ENCODE data around the gene TOE1. TPM values are rescaled to one million over a fixed set of nuclear protein-coding genes. Genes with fewer than 3 reads are reported as not detected.
"Not testable (repeated sequence)": the region's sequence is repeated elsewhere in the genome, so short reads cannot be mapped to it uniquely, and the experiment has no call there.

Gene TOE1
- polyA plus RNA-seq: 10 to 100 TPM in 2 of 3 donors, 1 to 10 TPM in 1; 9.4 to 13.3 (median 10.4) TPM

DNA sequence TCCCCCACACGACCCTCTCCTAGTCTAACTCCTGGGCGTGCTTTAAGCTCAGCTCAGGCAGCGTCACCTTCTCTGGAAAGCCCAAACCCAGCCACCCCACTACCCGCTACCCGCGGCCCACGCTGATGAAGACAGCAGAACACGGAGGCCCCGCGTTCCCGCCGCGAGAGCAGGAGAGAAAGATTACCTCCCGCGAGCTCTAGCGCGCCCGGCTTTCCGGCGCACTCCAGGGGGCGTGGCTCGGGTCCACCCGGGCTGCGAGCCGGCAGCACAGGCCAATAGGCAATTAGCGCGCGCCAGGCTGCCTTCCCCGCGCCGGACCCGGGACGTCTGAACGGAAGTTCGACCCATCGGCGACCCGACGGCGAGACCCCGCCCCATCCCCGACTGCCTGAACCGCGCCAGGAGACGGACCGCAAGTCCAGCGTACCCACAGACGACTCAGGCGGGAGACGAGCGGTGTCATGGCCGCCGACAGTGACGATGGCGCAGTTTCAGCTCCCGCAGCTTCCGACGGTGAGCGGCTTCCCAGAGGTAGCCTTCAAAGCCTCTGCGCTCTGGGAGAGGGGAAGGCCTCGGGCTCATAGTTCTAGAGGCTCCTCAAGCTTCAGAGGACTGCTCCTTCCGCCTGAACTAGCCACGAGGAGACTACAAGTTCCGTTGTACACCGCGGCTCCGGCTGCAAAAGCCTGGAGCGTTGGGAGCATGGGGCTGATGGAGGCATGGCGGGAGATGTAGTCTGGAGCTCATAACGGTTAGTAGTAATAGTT lies at the start of gene TOE1, which contains the start of gene MUTYH:
TSS of gene TOE1 (plus strand) at position 382 of the 770 bp plus-strand sequence. CDS start at position 465, 83 bp downstream.
TSS of gene MUTYH (minus strand) at position 652 of the 770 bp plus-strand sequence. CDS start 5,935 bp downstream, outside the sequence.
- H3K27ac Mint-ChIP-seq: peak within 1 kb of the TSS; percentile 93 to 99 (median 98)
- no peaks in the 10 kb centered on the region for H3K9me3 Mint-ChIP-seq
- peaks cover 0 to 12% (median 0%) of the 10 kb centered on the region in 3 donors for H3K36me3 Mint-ChIP-seq
- H3K4me3 Mint-ChIP-seq: peak within 1 kb of the TSS; percentile 97 to 99 (median 98)
- DNase-seq: peak; percentile 87 to 89 (median 88)
- peaks cover 47 to 59% of the 10 kb centered on the region in 2 donors for H3K4me1 Mint-ChIP-seq
- H3K27me3 Mint-ChIP-seq (ENCODE audit: low read depth in 3 of 3): peaks cover 2 to 6% (median 6%) of the 10 kb centered on the region in 3 donors

DNA sequence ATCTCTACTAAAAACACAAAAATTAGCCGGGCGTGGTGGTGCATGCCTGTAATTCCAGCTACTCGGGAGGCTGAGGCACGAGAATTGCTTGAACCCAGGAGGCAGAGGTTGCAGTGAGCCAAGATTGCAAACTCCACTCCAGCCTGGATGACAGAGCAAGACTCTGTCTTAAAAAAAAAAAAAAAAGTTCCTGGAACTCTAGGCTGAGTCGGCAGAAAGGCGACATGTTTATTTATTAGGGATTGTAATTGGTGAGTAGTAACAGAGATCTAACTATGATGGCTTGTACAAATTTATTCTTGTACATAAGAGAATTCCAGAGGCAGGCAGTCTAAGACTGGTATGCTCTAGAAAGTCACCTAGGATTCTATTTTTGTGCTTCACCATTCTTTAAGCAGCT lies 49.0 kb upstream of the TOE1 start:
- not testable (repeated sequence) for H3K27ac Mint-ChIP-seq; H3K4me3 Mint-ChIP-seq; H3K9me3 Mint-ChIP-seq; DNase-seq; H3K4me1 Mint-ChIP-seq; H3K36me3 Mint-ChIP-seq; H3K27me3 Mint-ChIP-seq (ENCODE audit: low read depth in 3 of 3)

DNA sequence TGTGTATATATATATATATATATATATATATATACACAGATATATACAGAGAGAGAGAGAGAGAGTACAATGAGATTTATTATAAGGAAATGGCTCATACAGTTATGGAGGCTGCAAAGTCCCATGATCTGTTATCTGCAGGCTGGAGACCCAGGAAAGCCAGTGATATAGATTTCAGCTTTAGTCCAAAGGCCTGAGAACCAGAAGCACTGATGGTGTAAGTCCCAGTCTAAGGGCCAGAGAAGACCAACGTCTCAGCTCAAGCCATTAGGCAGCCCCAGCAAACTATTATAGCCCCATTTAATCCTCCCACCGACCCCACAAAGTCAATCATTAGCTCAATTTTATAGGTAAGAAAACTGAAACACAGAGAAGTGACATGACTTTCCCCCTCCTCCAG lies 48.3 kb upstream of the TOE1 start:
- no peak for DNase-seq
- peaks cover 0 to 6% (median 5%) of the 10 kb centered on the region in 3 donors for H3K27me3 Mint-ChIP-seq (ENCODE audit: low read depth in 3 of 3)
- H3K4me1 Mint-ChIP-seq: no peaks in the 10 kb centered on the region
- no peaks in the 10 kb centered on the region for H3K9me3 Mint-ChIP-seq
- no peaks in the 10 kb centered on the region for H3K36me3 Mint-ChIP-seq
- H3K4me3 Mint-ChIP-seq: no peak overlapping the region
- no peak overlapping the region for H3K27ac Mint-ChIP-seq

DNA sequence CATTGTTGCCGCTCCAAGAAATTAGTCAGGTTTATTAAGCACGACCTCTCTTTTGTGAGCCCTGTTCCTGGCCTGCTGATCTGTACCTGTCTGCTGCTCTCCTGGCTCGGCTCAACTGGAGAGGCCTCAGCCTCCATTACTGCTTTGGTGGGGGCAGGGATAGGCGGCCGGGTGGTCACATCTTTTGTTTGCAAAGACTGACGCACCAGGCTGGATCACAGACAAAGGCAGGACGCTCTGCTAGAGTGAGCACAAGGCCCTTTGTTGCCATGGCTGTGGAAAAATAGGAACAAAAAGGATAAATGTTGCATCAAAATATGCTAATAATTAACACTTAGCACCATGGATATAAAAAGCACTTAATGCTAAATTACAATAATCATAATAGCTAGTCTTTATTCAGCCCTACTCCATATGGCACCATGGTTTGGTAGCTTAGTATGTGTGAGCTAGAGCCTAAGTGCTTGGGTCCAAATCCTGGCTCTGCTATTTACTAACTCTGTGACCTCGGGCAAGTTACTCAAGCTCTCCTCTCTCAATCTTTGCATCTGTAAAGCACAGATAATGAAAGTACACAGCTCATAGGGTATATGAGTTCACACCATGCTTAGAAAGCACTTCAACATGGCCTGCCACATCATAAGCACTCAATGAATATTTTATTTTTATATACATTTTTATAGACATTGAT lies 42.2 kb upstream of the TOE1 start:
- Mint-ChIP-seq H3K27me3 (ENCODE audit: low read depth in 3 of 3) (peaks cover 0 to 6% (median 0%) of the 10 kb centered on the region in 3 donors), H3K9me3 (no peaks in the 10 kb centered on the region), H3K27ac (no peak overlapping the region), H3K36me3 (no peaks in the 10 kb centered on the region), H3K4me1 (peaks cover 0 to 11% of the 10 kb centered on the region in 2 donors), H3K4me3 (no peak overlapping the region)
- DNase-seq: no peak

DNA sequence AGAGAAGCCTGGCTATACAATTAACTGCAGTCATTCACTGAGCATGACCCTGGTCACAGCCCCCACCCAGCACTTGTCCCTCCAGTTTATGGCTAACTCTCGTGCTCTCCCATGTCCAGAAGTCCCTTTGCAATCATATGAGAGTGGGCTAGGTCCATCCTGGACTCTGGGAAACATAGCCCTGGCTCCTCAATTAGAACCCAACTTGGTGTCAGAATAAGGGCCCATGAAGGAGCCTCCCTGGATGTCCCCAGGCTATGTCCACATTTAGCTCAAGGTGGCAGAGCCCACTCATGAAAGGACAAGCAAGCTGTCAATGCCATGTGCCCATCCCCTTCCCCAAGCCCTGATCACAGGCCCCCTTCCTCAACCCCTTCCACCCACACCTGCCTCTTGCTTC lies 40.7 kb upstream of the TOE1 start:
- no peak overlapping the region for H3K4me3 Mint-ChIP-seq
- H3K9me3 Mint-ChIP-seq: no peaks in the 10 kb centered on the region
- no peaks in the 10 kb centered on the region for H3K36me3 Mint-ChIP-seq
- peaks cover 0 to 4% (median 0%) of the 10 kb centered on the region in 3 donors for H3K27me3 Mint-ChIP-seq (ENCODE audit: low read depth in 3 of 3)
- H3K4me1 Mint-ChIP-seq: peaks cover 6 to 15% of the 10 kb centered on the region in 2 donors
- DNase-seq: no peak
- H3K27ac Mint-ChIP-seq: no peak overlapping the region

DNA sequence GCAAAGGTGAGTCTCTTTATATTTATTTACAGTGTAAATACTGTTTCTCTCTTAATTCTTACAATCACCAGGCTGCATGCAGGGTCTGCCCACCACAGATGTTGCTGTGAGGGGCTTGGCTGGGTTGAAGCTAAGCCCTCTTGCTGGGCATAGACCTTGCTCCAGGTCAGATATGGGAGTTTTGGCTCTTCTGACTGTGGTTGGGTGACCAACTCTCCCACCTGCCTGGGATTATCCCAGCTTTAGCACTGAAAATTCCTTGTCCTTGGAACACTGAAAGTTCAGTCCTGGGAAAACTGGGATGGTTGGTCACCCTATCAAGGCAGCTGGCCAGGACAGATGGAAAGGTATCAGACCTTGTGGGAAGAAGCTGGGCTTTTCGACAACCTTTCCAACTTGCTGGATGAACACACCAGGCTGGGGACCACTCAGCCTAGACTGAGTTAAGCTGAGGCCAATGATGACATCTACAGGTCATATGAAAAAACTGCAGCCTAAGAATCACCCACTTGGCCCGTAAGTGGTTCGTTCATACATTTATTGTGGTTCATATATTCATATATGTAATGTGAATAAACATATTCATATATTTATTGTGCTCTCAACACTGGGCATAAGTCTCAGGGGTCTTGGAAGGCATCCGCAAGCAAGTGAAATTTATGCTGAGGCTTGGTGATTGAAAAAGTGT lies 39.8 kb upstream of the TOE1 start:
- Mint-ChIP-seq H3K36me3 (no peaks in the 10 kb centered on the region), H3K27ac (peak overlapping the region in 1 of 6 donors; percentile 18), H3K4me3 (peak overlapping the region in 1 of 5 donors; percentile 31), H3K9me3 (no peaks in the 10 kb centered on the region), H3K27me3 (ENCODE audit: low read depth in 3 of 3) (peaks cover 0 to 2% (median 0%) of the 10 kb centered on the region in 3 donors), H3K4me1 (peaks cover 12 to 24% of the 10 kb centered on the region in 2 donors)
- peak; percentile 40 to 55 (median 49) for DNase-seq

DNA sequence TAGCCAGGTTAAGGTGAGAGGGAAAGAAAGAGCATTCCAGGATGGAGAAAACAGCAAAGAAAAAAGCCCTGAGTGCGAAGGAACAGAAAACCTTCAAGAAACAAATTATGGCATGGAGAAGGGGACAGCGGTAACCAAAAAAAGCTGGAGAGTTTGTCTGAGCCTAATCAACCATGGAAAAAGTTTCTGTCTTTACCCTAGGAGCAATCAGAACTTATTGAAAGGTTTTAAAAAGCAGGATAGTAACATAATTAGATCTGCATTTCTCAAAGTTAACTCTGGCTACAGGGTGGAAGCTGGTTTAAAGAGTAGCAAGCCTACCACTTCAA lies 39.3 kb upstream of the TOE1 start:
- Mint-ChIP-seq H3K9me3 (no peaks in the 10 kb centered on the region), H3K36me3 (no peaks in the 10 kb centered on the region), H3K4me3 (peak overlapping the region in 1 of 5 donors; percentile 31), H3K27ac (no peak overlapping the region), H3K27me3 (ENCODE audit: low read depth in 3 of 3) (peaks cover 0 to 2% (median 2%) of the 10 kb centered on the region in 3 donors), H3K4me1 (peaks cover 16 to 28% of the 10 kb centered on the region in 2 donors)
- no peak for DNase-seq

DNA sequence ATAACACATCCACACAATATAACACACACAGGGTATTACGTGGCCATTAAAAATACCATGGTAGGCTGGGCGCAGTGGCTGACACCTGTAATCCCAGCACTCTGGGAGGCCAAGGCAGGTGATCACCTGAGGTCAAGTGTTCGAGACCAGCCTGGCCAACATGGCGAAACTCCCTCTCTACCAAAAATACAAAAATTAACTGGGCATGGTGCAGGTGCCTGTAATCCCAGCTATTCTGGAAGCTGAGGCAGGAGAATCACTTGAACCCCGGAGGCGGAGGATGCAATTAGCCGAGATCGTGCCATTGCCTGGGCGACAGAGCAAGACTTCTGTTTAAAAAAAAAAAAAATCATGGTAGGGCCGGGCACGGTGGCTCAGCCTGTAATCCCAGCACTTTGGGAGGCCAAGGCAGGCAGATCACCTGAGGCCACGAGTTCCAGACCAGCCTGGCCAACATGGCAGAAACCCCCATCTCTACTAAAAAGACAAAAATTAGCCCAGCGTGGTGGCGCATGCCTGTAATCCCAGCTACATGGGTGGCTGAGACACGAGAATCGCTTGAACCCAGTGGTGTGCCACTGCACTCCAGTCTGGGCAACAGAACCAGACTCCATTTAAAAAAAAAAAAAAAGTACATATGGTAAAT lies 37.3 kb upstream of the TOE1 start:
- DNase-seq: no peak

DNA sequence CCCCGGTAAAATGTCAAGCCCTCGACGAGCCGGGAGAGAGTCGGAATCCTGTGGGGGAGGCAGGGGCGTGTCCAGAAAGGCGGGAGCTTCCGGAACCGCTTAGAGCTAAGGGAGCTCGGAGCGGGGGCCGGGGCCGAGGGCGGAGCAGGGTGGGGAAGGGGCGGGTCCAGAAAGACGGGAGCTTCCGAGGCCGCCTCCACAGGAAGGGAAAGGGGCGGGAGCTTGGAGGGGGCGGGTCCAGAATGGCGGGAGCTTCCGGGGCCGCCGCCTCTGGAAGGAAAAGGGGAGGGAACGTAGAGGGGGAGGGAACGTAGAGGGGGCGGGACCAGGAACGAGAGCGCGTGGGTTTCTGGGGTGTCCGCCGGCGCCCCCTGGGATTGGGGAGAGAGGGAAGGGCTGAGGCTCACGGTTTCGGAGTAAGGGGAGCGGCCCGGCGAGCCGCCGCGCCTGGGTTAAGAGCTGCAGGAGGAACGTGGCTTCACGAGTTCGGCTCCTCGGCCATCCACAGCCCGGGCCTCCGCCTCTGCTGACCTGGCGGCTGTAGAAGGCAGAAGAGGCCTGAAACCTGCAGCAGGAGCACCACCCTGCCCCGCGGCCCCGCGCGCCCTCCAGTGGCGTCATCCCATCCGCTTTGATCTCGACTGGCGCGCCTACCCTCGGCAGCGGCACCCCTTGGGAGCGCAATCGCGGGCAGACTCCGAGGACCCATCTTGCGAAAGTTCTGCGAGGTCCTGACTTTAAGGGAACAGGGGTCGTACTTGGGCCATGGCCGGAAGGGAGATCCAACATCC lies 36.3 kb upstream of the TOE1 start:
- Mint-ChIP-seq H3K9me3 (no peaks in the 10 kb centered on the region), H3K4me1 (peaks cover 17 to 28% of the 10 kb centered on the region in 2 donors), H3K36me3 (no peaks in the 10 kb centered on the region), H3K27me3 (ENCODE audit: low read depth in 3 of 3) (peaks cover 0 to 2% (median 0%) of the 10 kb centered on the region in 3 donors), H3K4me3 (peak overlapping the region; percentile 89 to 92 (median 91)), H3K27ac (peak overlapping the region; percentile 92 to 98 (median 96))
- DNase-seq: peak; percentile 89 to 93 (median 93)

More for the DNA sequence above, 37.3 kb upstream of the TOE1 start:
- no peaks in the 10 kb centered on the region for H3K36me3 Mint-ChIP-seq
- H3K9me3 Mint-ChIP-seq: no peaks in the 10 kb centered on the region
- H3K27ac Mint-ChIP-seq: peak overlapping the region in 3 of 6 donors; percentile 2 to 61 (median 31)
- peak overlapping the region; percentile 45 to 91 (median 71) for H3K4me3 Mint-ChIP-seq
- peaks cover 0 to 2% (median 0%) of the 10 kb centered on the region in 3 donors for H3K27me3 Mint-ChIP-seq (ENCODE audit: low read depth in 3 of 3)
- peaks cover 17 to 28% of the 10 kb centered on the region in 2 donors for H3K4me1 Mint-ChIP-seq

DNA sequence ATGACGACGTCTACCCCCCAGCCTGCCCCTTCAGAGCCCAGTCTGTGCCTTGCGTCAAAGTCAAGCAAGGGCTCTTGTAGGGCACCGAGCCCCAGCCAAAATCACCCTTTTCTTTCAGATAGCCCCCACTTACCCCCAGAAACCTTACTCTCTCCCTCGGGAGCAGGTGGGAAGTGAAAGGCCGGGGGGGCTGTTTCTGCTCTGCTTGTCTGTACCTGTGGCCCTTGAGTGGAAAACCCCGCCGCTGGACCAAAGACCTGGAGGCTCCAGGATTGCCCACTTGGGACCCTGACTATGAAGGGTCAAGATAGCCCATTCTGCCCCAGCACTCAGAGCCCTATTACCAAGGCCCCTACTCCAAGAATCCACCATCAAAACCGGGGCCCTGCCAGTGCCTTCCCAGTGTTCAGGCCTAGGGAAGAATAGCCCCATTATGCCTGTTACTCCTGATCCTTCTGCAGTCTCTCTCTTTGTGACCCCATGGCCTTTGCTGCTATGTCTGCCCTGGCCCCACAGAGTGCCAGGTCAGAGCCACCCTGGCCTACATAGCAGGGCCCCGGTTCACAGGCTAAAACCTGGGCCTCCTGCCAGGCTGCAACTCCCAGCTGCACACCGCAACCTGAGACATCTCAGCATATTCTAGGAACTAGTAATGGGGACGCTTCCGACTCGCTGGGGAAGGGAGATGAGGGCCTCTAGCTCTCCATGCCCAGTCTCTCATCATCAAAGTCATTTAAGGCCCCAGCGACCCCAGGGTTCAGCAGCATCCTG lies 35.5 kb upstream of the TOE1 start:
- Mint-ChIP-seq H3K4me1 (peaks cover 17 to 28% of the 10 kb centered on the region in 2 donors), H3K36me3 (no peaks in the 10 kb centered on the region), H3K4me3 (peak overlapping the region; percentile 89 to 92 (median 91)), H3K27me3 (ENCODE audit: low read depth in 3 of 3) (peaks cover 0 to 2% (median 0%) of the 10 kb centered on the region in 3 donors), H3K27ac (peak overlapping the region; percentile 92 to 98 (median 96)), H3K9me3 (no peaks in the 10 kb centered on the region)
- DNase-seq: no peak

DNA sequence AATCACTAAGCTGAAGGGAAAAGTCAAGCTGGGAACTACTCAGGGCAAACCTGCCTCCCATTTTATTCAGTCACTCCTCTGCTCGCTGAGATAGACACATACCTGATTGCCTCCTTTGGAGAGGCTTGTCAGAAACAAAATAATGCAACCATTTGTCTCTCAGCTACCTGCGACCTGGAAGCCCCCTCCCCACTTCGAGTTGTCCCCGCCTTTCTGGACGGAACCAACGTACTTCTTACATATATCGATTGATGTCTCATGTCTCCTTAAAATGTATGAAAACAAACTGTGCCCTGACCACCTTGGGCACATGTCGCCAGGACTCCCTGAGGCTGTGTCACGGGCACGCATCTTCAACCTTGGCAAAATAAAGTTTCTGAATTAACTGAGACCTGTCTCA lies 34.7 kb upstream of the TOE1 start:
- Mint-ChIP-seq H3K27ac (peak overlapping the region; percentile 66 to 97 (median 90)), H3K4me1 (peaks cover 17 to 27% of the 10 kb centered on the region in 2 donors), H3K27me3 (ENCODE audit: low read depth in 3 of 3) (peaks cover 0 to 2% (median 0%) of the 10 kb centered on the region in 3 donors), H3K4me3 (peak overlapping the region; percentile 60 to 91 (median 89)), H3K9me3 (no peaks in the 10 kb centered on the region), H3K36me3 (no peaks in the 10 kb centered on the region)
- DNase-seq: no peak

DNA sequence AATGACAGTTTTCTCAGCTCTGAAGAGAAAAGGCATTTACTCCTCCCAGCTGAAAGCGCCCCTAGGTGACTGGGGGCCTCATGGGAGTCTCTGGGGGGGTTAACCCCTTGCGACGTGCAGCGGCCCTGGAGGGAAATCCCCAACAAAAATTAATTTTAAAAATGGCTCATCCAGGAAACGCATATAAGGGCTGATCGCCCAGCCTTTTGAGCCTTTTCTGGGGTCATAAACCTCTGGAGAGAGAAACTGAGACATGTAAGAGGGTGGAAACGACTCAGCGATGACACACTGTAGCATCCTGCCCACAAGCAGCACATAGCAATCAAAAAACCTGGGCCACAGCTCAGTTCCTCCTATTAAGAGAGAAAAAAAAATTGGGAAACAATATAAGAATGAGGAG lies 33.7 kb upstream of the TOE1 start:
- Mint-ChIP-seq H3K27me3 (ENCODE audit: low read depth in 3 of 3) (peaks cover 0 to 2% (median 0%) of the 10 kb centered on the region in 3 donors), H3K4me3 (peak overlapping the region in 1 of 5 donors; percentile 46), H3K9me3 (no peaks in the 10 kb centered on the region), H3K36me3 (no peaks in the 10 kb centered on the region), H3K27ac (peak overlapping the region in 1 of 6 donors; percentile 85), H3K4me1 (peaks cover 17 to 24% of the 10 kb centered on the region in 2 donors)
- DNase-seq: no peak

Data from immature natural killer cell (primary cell).